ENCODE data around the gene AQR.
"Not testable (repeated sequence)": the region's sequence is repeated elsewhere in the genome, so short reads cannot be mapped to it uniquely, and the experiment has no call there.

Gene AQR

GRCh38 chr15:34869110-34869509 is 100.4 kb downstream of the AQR start:
- DNase-seq, result no peak

- no peak for DNase-seq
Measured at GRCh38 chr15:34865531-34865930, 104.0 kb downstream of the AQR start.

- DNase-seq, result no peak
Measured at GRCh38 chr15:34861214-34861613, 108.3 kb downstream of the AQR start.

GRCh38 chr15:34855893-34856292 is 113.6 kb downstream of the AQR start:
- no peak for DNase-seq

- no peak for DNase-seq
Measured at GRCh38 chr15:34855413-34855812, 114.1 kb downstream of the AQR start.

GRCh38 chr15:34854232-34854631 is 115.3 kb downstream of the AQR start:
- no peak for DNase-seq

- DNase-seq, result no peak
Measured at GRCh38 chr15:34853001-34853758, 116.4 kb downstream of the AQR start.

- DNase-seq, result no peak
Measured at GRCh38 chr15:34851751-34852150, 117.8 kb downstream of the AQR start.

GRCh38 chr15:34851007-34851406 is 118.5 kb downstream of the AQR start:
- no peak for DNase-seq

- no peak for DNase-seq
Measured at GRCh38 chr15:34850121-34850520, 119.4 kb downstream of the AQR start.

GRCh38 chr15:34849364-34849959 is 120.1 kb downstream of the AQR start:
- DNase-seq, result no peak

GRCh38 chr15:34847598-34847997 is 121.9 kb downstream of the AQR start:
- DNase-seq, result no peak

GRCh38 chr15:34841262-34841725 is 128.2 kb downstream of the AQR start:
- no peak for DNase-seq

- DNase-seq, result no peak
Measured at GRCh38 chr15:34838282-34838681, 131.3 kb downstream of the AQR start.

- DNase-seq, result no peak
Measured at GRCh38 chr15:34837246-34838016, 132.1 kb downstream of the AQR start.

- DNase-seq, result no peak
Measured at GRCh38 chr15:34828145-34828911, 141.2 kb downstream of the AQR start.

GRCh38 chr15:34821831-34822230 is 147.7 kb downstream of the AQR start:
- no peak for DNase-seq

GRCh38 chr15:34820110-34820509 is 149.4 kb downstream of the AQR start:
- DNase-seq, result no peak

- DNase-seq, result no peak
Measured at GRCh38 chr15:34818526-34818925, 151.0 kb downstream of the AQR start.

GRCh38 chr15:34815836-34816235 is 153.7 kb downstream of the AQR start:
- DNase-seq, result no peak

- DNase-seq, result no peak
Measured at GRCh38 chr15:34813446-34814190, 155.9 kb downstream of the AQR start.

- DNase-seq, result not testable (repeated sequence)
Measured at GRCh38 chr15:34812868-34813365, 156.6 kb downstream of the AQR start.

All from CD4-positive, alpha-beta T cell treated with Interleukin-21 for 1 hour (primary cell).